Astrocyte of the cerebellum (primary cell): ENCODE measurements around the gene CYFIP1.

Experiments used
- DNase-seq: peaks from one replicate; pipeline ENCODE4 v3.0.0-alpha.2; 2011; ENCODE audit warnings: low read depth
- H3K4me3 ChIP-seq: 2 replicates; pipeline ENCODE4 v1.5.1; 2011; ENCODE audit warnings: mild to moderate bottlenecking, low read depth, low read length, moderate library complexity
- in situ Hi-C: cut with HindIII; loops from 2 replicates; pipeline ENCODE4 v1.10.0; 2017; ENCODE audit warnings: low sequenced_read_pairs
- TF ChIP-seq, protein P1 (sequence below): IDR thresholded peaks from 2 replicates; pipeline ENCODE4 v1.5.1; 2012; ENCODE audit warnings: low read length, low read depth, moderate library complexity, mild to moderate bottlenecking; ENCODE audit errors: missing control alignments

Gene CYFIP1

DNA sequence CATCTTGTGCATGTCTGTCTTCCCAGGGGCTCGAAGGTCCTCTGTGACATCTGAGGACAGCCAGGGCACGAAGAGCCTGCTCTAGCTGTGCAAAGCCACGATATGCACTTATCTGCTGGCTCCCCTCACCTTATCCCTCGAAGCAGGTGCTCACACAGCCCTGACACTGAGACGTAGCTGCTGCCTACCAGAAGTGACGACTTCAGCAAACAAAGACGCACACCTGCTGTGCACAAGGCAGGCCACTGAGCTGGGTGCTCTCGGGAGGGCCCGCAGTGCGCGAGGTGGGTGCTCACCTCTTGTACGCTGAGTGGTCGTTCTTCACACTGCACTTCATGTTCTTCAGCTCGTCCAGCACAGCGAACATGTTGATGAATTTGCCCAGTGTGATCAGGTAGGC, 37.3 kb downstream of the CYFIP1 start:
- no peak for DNase-seq
- in situ Hi-C loops: no loop called here
- TF ChIP-seq, protein P1, sequence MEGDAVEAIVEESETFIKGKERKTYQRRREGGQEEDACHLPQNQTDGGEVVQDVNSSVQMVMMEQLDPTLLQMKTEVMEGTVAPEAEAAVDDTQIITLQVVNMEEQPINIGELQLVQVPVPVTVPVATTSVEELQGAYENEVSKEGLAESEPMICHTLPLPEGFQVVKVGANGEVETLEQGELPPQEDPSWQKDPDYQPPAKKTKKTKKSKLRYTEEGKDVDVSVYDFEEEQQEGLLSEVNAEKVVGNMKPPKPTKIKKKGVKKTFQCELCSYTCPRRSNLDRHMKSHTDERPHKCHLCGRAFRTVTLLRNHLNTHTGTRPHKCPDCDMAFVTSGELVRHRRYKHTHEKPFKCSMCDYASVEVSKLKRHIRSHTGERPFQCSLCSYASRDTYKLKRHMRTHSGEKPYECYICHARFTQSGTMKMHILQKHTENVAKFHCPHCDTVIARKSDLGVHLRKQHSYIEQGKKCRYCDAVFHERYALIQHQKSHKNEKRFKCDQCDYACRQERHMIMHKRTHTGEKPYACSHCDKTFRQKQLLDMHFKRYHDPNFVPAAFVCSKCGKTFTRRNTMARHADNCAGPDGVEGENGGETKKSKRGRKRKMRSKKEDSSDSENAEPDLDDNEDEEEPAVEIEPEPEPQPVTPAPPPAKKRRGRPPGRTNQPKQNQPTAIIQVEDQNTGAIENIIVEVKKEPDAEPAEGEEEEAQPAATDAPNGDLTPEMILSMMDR: no peak
- H3K4me3 ChIP-seq: no peak overlapping the region

DNA sequence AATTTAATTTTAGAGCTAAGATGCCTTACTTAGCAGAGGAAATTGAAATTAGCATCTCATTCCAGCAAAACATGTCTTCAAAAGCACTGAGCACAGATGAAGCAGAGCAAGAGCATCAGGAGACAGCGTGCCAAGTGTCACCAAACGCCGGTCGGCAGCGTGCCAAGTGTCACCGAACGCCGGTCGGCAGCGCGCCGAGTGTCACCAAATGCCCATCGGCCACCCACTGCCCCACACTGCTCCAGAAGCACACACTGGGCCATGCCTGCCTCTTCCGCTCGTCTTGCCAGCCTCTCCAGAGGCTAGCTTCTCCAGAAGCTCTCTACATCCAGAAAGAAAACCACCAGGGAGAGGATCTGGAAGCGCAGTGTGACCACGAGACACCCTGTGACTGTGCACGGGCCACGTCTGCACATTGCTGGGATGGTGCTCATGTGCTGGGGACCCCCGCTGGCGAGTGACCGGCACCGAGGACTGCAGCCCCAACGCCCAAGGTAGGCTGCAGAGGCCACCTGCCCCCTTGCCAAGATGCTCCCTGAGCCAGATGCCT, 37.8 kb downstream of the CYFIP1 start:
- DNase-seq: no peak
- in situ Hi-C loops: no loop called here
- TF ChIP-seq, protein P1: no peak
- no peak overlapping the region for H3K4me3 ChIP-seq

DNA sequence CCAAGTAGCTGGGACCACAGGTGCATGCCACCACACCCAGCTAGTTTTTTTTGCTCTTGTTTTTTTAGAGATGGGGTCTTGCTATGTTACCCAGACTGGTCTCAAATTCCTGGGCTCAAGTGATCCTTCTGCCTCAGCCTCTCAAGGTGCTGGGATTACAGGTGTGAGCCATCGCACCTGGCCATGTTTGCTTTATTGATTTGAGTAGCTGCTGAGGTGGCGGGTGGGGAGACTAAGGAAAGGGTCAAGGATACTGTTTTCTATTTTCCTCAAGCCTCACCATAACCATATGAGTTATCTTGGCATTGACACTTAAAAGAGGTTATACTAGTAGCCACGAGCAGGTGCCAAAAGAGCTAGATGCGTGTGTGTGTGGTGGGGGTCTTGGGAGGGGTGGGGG, 39.0 kb downstream of the CYFIP1 start:
- no peak for DNase-seq
- in situ Hi-C loops: no loop called here
- TF ChIP-seq, protein P1: no peak
- H3K4me3 ChIP-seq: no peak overlapping the region

DNA sequence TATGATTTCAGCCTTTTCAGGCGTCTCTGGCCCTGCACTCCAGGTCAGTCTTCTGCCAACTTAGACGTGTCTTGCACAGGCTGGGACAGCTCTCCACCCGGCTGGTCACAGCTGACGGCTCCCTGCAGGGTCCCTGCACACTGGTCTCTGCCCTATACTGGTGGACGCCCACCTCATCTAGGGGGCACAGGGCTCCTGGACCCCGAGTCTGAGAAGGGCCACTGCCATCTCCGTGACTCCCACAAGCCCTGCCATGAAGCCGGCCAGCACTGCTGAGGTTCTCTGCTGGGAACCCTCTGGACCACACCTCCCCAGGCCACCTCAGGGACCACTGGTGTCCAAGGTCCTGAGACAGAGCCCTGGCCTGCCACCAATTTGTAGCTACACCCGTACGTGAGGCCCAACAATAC, 40.5 kb downstream of the CYFIP1 start:
- DNase-seq: no peak
- H3K4me3 ChIP-seq: no peak overlapping the region
- TF ChIP-seq, protein P1: no peak
- in situ Hi-C loops: no loop called here

DNA sequence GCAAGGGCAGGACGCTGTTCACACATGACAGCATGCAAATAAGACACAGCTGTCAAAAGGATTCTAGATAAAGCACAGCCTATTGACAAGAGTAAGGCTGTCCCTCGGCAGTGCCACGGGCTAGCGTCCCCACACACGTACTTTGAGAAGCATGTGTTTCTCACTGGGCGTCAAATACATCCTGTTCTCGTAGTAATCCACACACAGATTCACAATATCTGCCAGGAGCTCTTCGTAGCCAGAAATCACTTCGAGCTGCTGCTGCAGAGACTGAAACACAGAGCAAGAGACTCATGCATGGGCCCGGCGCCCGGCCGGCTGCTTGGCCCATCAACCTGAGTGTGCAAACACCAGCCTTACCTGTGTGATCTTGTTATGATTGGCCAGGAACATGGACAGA, 41.1 kb downstream of the CYFIP1 start:
- in situ Hi-C loops: no loop called here
- no peak for DNase-seq
- TF ChIP-seq, protein P1: no peak
- no peak overlapping the region for H3K4me3 ChIP-seq

DNA sequence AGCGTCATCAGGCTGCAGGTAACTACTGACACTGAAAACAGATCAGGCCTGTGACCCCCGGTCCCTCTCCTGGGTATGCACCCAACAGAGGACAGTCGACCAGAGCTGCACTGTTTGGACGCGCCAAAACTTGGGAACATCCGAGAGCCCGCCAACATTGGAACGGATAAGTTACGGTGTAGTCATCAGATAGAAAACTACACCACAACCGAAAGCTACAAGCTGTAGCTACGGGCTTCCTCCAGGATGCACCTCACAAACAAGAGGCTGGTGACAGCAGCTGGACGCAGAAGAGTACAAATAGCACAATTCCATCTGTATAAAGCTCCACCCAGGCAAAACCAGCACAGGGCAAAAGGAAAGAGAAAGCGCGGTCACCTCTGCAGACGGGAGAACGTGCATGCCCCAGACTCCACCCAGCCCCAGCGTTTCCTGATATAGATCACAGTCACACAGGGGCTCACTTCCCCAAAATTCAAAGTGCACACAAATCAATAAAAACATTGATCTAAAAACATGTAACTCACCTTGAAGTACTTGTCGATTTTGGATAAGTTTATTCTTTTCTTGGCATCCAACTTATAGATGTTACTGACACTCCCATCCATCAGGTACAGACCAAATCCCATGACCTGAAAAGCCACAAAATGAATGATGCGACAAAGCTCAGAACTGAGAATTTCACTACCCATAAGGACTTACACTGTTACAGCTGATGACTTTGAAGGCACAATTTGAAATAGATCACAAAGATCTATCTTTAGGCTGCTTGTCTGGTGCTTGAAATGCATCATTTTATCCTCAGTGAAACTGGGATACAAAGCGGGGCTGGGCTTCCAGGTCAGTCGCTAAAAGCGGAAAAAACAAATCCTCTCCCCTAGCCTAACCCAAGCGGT, 43.3 kb downstream of the CYFIP1 start:
- no peak for DNase-seq
- no peak overlapping the region for H3K4me3 ChIP-seq
- in situ Hi-C loops: no loop called here
- TF ChIP-seq, protein P1: no peak
